HepG2 (cell line): ENCODE data around the gene EBF4. TPM values are rescaled to one million over a fixed set of nuclear protein-coding genes. Genes with fewer than 3 reads are reported as not detected.

Experiments used
- CBFB ChIP-seq: sonication (generic); formaldehyde crosslinking; IDR thresholded peaks from 2 replicates; pipeline ENCODE4 v1.4.0; 2020; ENCODE audit warnings: missing genetic modification reagents
- CCAR2 ChIP-seq: fragments of 200-400 bp; formaldehyde crosslinking; optimal IDR thresholded peaks from 2 replicates; pipeline ENCODE3; 2018; ENCODE audit warnings: low read depth, mild to moderate bottlenecking, low read length, moderate library complexity
- CCDC6 ChIP-seq: sonication (generic); formaldehyde crosslinking; IDR thresholded peaks from 2 replicates; pipeline ENCODE4 v1.8.1; 2022; ENCODE audit warnings: mild to moderate bottlenecking, missing genetic modification reagents, moderate library complexity
- EEA1 ChIP-seq: sonication (generic); formaldehyde crosslinking; IDR thresholded peaks from 2 replicates; pipeline ENCODE4 v1.5.1; 2020; ENCODE audit warnings: mild to moderate bottlenecking, missing genetic modification reagents, borderline replicate concordance
- GZF1 ChIP-seq: sonication (generic); formaldehyde crosslinking; IDR thresholded peaks from 2 replicates; pipeline ENCODE4 v1.5.1; 2020; ENCODE audit warnings: mild to moderate bottlenecking, missing genetic modification reagents
- KDM3A ChIP-seq: IDR thresholded peaks from 2 replicates; pipeline ENCODE4 v1.6.1; 2018; ENCODE audit warnings: low read depth, missing compliant biosample characterization
- KLF16 ChIP-seq, 2 experiments: sonication (generic) in 1 of 2; formaldehyde crosslinking in 1 of 2; IDR thresholded peaks; 2 replicates each; pipeline versions ENCODE4 v1.6.1 to v1.8.0; 2016 to 2023; ENCODE audit warnings: missing genetic modification reagents in 2 of 2, missing compliant biosample characterization in 1 of 2
- MAFF ChIP-seq: IDR thresholded peaks from 2 replicates; pipeline ENCODE4 v1.6.1; 2011; ENCODE audit warnings: low read depth, low read length, improper control_type of control experiment
- PHF21A ChIP-seq: sonication (generic); formaldehyde crosslinking; IDR thresholded peaks from 2 replicates; pipeline ENCODE4 v1.5.0; 2020; ENCODE audit warnings: mild to moderate bottlenecking, missing genetic modification reagents
- RBFOX2 ChIP-seq: fragments of 200-400 bp; formaldehyde crosslinking; IDR thresholded peaks from 2 replicates; pipeline ENCODE4 v1.6.1; 2017; ENCODE audit warnings: low read depth, mild to moderate bottlenecking, low read length
- RXRB ChIP-seq: IDR thresholded peaks from 2 replicates; pipeline ENCODE4 v1.6.1; 2016; ENCODE audit warnings: borderline replicate concordance, missing genetic modification reagents, missing compliant biosample characterization
- SUZ12 ChIP-seq: fragments of 150-350 bp; IDR thresholded peaks from 2 replicates; pipeline ENCODE4 v1.6.1; 2014; ENCODE audit warnings: low read depth, low read length
- TERF1 ChIP-seq: sonication (generic); formaldehyde crosslinking; IDR thresholded peaks from 2 replicates; pipeline ENCODE4 v1.8.0; 2022; ENCODE audit warnings: mild to moderate bottlenecking, missing genetic modification reagents, moderate library complexity
- ZBTB8A ChIP-seq: sonication (generic); formaldehyde crosslinking; IDR thresholded peaks from 2 replicates; pipeline ENCODE4 v1.4.0; 2020; ENCODE audit warnings: mild to moderate bottlenecking, low read depth, missing genetic modification reagents, borderline replicate concordance
- ZNF121 ChIP-seq: sonication (generic); formaldehyde crosslinking; IDR thresholded peaks from 2 replicates; pipeline ENCODE4 v1.5.0; 2020; ENCODE audit warnings: mild to moderate bottlenecking, missing genetic modification reagents
- ZNF24 ChIP-seq: fragments of 450-650 bp; IDR thresholded peaks from 2 replicates; pipeline ENCODE4 v1.6.1; 2017; ENCODE audit warnings: antibody characterized with exemption, mild to moderate bottlenecking
- ZNF333 ChIP-seq: sonication (generic); formaldehyde crosslinking; IDR thresholded peaks from 2 replicates; pipeline ENCODE4 v1.4.0; 2020; ENCODE audit warnings: mild to moderate bottlenecking, missing genetic modification reagents, borderline replicate concordance
- ZNF75D ChIP-seq: sonication (generic); formaldehyde crosslinking; IDR thresholded peaks from 2 replicates; pipeline ENCODE4 v1.8.1; 2023; ENCODE audit warnings: missing genetic modification reagents, mild to moderate bottlenecking, borderline replicate concordance
- ZNF766 ChIP-seq: sonication (generic); formaldehyde crosslinking; IDR thresholded peaks from 2 replicates; pipeline ENCODE4 v1.5.0; 2020; ENCODE audit warnings: missing genetic modification reagents, borderline replicate concordance
- polyA plus RNA-seq, 8 experiments: library from polyadenylated mRNA; depleted of rRNA in 3 of 8; stranded (reverse) in 7 of 8; unstranded in 1 of 8; fragments of >200 nt; fragmentation: Illumina TruSeq in 4 of 8; extraction: Trizol in 4 of 8; gene quantifications; 2 replicates each; pipeline versions ENCODE4 v1.2.1 to v1.2.3, GENCODE V29; 2011 to 2016; ENCODE audit warnings: low read depth in 4 of 8, missing spikeins in 1 of 8, mixed read lengths in 1 of 8; ENCODE audit not compliant: insufficient read depth in 1 of 8
- total RNA-seq, 5 experiments: library from RNA; depleted of rRNA; stranded (reverse); fragments of >200 nt; fragmentation: Illumina TruSeq; extraction: Trizol; gene quantifications; 2 replicates each; pipeline ENCODE4 v1.2.3, GENCODE V29; 2016; ENCODE audit warnings: low read depth in 1 of 5
- TF ChIP-seq, protein P1 (sequence below), 2 experiments: fragments of 450-650 bp in 1 of 2; sonication (generic) in 1 of 2; formaldehyde crosslinking; IDR thresholded peaks; 2 replicates each; pipeline versions ENCODE4 v1.5.0 to v1.8.0; 2020 to 2022; ENCODE audit warnings: mild to moderate bottlenecking in 1 of 2, missing genetic modification reagents in 1 of 2
- TF ChIP-seq, protein P2 (sequence below): IDR thresholded peaks from 2 replicates; pipeline ENCODE4 v1.6.1; 2016; ENCODE audit warnings: low read depth, missing genetic modification reagents, missing compliant biosample characterization

Gene EBF4
- total and polyA plus RNA-seq, 2 of the 13 experiments (the other 11 are each of a cell fraction or from before 2014, with no cell fraction given): 0.84 to 2.2 TPM

DNA sequence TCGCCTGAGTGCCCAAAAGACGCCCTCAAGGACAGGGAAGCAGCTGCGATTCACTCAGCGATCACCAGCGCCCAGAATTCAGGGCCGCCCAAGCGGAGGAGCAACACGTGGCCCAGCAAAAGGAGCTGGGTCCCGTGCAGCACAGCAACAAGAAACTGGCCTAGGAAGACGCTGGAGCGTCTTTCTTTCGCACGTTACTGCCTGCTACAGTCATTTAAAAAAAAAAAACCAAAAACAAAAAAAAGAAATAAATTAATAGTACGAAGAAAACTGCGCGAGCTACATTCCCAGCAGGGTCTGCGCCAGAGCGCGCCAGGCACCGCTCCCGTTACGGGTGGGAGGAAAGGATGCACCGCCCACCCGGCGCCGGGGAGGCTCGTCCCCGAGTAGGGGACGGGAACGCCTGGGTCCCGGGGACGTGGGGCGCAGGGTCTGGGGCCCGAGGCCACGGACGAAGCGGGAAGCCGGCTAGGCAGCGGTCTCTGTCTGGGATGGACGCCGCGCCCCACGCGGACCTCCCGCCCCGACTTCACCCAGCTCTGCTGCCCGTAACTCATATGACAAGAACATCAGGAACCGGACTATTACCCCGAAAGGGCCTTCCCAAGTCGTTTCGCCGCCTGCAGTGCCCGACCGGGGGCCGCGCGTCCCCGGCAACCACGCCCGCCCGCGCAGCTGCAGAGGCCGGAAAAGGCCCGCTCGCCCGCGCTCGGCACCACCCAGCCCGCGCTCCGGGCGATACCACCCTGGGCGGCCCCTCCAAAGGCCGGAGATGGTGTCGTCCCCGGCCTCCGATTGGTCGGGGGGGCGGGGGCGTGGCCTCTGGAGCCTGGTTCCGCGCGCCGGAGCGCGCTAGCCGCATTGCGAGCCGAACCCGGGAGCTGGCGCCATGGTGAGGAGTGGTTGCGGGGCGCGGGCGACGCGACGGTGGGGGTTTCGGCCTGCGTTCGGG, 40.5 kb upstream of the EBF4 start, which contains the start of gene NOP56 (continued):
- TF ChIP-seq, protein P1, sequence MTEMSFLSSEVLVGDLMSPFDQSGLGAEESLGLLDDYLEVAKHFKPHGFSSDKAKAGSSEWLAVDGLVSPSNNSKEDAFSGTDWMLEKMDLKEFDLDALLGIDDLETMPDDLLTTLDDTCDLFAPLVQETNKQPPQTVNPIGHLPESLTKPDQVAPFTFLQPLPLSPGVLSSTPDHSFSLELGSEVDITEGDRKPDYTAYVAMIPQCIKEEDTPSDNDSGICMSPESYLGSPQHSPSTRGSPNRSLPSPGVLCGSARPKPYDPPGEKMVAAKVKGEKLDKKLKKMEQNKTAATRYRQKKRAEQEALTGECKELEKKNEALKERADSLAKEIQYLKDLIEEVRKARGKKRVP (CRISPR knock-in tag; IDR thresholded peaks at IDR 0.05): peak in 1 of 2 experiments; percentile 73; a peak in 2 of 4 replicates
- TF ChIP-seq EEA1 (peak; percentile 99), KDM3A (peak; percentile 86), CBFB (CRISPR knock-in tag) (peak; percentile 78; the same call in 1 of the 2 replicates), ZNF333 (CRISPR knock-in tag) (peak; percentile 94; the same call in 1 of the 2 replicates), GZF1 (CRISPR knock-in tag) (peak; percentile 63; the same call in 1 of the 2 replicates), TERF1 (CRISPR knock-in tag) (no peak), CCAR2 (peak; percentile 17), KLF16 (CRISPR knock-in tag; IDR thresholded peaks at IDR 0.05) (peak in 1 of 2 experiments; percentile 96; a peak in 2 of 4 replicates), CCDC6 (CRISPR knock-in tag) (peak; percentile 92), ZNF766 (CRISPR knock-in tag) (peak; percentile 71; the same call in 1 of the 2 replicates), SUZ12 (no peak), ZBTB8A (CRISPR knock-in tag) (0 out of 2 replicates have a peak, but pooled peaks have one; percentile 47), MAFF (no peak), ZNF24 (0 out of 2 replicates have a peak, but pooled peaks have one; percentile 33), RBFOX2 (peak; percentile 100), PHF21A (CRISPR knock-in tag) (peak; percentile 90; the same call in 1 of the 2 replicates), RXRB (CRISPR knock-in tag) (peak; percentile 26; the same call in 1 of the 2 replicates), ZNF121 (peak; percentile 67; the same call in 1 of the 2 replicates), ZNF75D (CRISPR knock-in tag) (no peak; the same call in 1 of the 2 replicates)
- TF ChIP-seq, protein P2, sequence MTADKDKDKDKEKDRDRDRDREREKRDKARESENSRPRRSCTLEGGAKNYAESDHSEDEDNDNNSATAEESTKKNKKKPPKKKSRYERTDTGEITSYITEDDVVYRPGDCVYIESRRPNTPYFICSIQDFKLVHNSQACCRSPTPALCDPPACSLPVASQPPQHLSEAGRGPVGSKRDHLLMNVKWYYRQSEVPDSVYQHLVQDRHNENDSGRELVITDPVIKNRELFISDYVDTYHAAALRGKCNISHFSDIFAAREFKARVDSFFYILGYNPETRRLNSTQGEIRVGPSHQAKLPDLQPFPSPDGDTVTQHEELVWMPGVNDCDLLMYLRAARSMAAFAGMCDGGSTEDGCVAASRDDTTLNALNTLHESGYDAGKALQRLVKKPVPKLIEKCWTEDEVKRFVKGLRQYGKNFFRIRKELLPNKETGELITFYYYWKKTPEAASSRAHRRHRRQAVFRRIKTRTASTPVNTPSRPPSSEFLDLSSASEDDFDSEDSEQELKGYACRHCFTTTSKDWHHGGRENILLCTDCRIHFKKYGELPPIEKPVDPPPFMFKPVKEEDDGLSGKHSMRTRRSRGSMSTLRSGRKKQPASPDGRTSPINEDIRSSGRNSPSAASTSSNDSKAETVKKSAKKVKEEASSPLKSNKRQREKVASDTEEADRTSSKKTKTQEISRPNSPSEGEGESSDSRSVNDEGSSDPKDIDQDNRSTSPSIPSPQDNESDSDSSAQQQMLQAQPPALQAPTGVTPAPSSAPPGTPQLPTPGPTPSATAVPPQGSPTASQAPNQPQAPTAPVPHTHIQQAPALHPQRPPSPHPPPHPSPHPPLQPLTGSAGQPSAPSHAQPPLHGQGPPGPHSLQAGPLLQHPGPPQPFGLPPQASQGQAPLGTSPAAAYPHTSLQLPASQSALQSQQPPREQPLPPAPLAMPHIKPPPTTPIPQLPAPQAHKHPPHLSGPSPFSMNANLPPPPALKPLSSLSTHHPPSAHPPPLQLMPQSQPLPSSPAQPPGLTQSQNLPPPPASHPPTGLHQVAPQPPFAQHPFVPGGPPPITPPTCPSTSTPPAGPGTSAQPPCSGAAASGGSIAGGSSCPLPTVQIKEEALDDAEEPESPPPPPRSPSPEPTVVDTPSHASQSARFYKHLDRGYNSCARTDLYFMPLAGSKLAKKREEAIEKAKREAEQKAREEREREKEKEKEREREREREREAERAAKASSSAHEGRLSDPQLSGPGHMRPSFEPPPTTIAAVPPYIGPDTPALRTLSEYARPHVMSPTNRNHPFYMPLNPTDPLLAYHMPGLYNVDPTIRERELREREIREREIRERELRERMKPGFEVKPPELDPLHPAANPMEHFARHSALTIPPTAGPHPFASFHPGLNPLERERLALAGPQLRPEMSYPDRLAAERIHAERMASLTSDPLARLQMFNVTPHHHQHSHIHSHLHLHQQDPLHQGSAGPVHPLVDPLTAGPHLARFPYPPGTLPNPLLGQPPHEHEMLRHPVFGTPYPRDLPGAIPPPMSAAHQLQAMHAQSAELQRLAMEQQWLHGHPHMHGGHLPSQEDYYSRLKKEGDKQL (CRISPR knock-in tag): 0 out of 2 replicates have a peak, but pooled peaks have one; percentile 38
